Left kidney (tissue), 2 donors: ENCODE results near the gene UBXN2A. TPM values are rescaled to one million over a fixed set of nuclear protein-coding genes. Genes with fewer than 3 reads are reported as not detected.
A peak's percentile ranks its signal among the peaks of the same experiment; 100 is the strongest.
"Not testable (repeated sequence)": the region's sequence is repeated elsewhere in the genome, so short reads cannot be mapped to it uniquely, and the experiment has no call there.

Source experiments
- DNase-seq: peaks from one replicate; pipeline ENCODE4 v3.0.0-alpha.2; 2013
- polyA plus RNA-seq: library from polyadenylated mRNA; unstranded; fragments of 120-200 nt; gene quantifications from one replicate; pipeline ENCODE4 v1.2.1, GENCODE V29; 2013; ENCODE audit not compliant: insufficient read length

UBXN2A gene
- polyA plus RNA-seq, 1 donor, result 22.7 TPM

GRCh38 chr2:24043133-24043532 lies 102.9 kb downstream of the UBXN2A start:
- DNase-seq, result not testable (repeated sequence)

GRCh38 chr2:24045511-24046508 lies 105.5 kb downstream of the UBXN2A start:
- DNase-seq, result no peak

- no peak for DNase-seq
Measured at GRCh38 chr2:24046599-24046929, 106.3 kb downstream of the UBXN2A start.

DNA sequence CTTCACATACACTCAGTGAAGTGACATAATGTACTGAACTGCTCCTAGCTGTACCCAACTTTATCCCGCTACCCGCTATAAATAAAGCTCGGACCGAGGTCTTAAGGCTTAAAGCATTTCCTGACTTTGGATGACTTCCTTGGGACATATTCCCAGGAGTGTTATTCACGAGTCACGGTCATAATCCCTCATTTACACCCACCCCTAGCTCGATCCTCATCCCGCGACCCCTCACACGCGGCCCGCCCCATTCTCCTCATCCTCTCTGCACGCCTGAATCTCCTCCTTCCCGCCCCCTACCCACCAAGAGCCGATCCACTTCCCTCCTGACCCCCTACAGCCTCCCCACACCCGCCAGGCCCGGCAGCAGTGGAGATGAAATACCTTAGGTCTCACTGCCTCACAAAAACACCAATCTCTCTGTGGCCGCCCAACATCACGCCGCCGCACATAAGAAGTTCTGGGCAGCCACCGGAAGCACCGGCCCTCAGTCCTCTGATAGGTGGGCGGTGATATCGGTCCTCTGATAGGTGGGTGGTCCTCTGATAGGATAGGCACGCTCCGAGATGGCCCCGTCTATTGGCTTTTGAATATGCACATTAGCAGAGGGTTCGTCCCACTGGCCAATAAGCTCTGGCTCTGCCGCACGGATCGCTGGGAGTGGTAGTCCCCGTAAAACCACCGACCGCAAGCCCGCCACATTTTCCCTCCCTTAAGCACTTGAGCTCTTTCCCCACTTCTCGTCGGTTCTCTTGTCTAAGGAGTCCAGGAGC lies 106.9 kb downstream of the UBXN2A start, which contains the start of gene WDCP:
WDCP (minus strand) TSS at position 462 of the 773 bp plus-strand sequence. CDS start 7,897 bp downstream, outside the sequence.
- peak; percentile 97 for DNase-seq

GRCh38 chr2:24047703-24048033 lies 107.4 kb downstream of the UBXN2A start:
- DNase-seq, result no peak

- DNase-seq, result no peak
Measured at GRCh38 chr2:24048769-24049484, 108.7 kb downstream of the UBXN2A start.

GRCh38 chr2:24049485-24050021 lies 109.3 kb downstream of the UBXN2A start, which contains the start of gene FKBP1B:
Gene FKBP1B (plus strand): TSS chr2:24049741. CDS start chr2:24049850, 109 bp downstream.
- peak; percentile 49 for DNase-seq

DNA sequence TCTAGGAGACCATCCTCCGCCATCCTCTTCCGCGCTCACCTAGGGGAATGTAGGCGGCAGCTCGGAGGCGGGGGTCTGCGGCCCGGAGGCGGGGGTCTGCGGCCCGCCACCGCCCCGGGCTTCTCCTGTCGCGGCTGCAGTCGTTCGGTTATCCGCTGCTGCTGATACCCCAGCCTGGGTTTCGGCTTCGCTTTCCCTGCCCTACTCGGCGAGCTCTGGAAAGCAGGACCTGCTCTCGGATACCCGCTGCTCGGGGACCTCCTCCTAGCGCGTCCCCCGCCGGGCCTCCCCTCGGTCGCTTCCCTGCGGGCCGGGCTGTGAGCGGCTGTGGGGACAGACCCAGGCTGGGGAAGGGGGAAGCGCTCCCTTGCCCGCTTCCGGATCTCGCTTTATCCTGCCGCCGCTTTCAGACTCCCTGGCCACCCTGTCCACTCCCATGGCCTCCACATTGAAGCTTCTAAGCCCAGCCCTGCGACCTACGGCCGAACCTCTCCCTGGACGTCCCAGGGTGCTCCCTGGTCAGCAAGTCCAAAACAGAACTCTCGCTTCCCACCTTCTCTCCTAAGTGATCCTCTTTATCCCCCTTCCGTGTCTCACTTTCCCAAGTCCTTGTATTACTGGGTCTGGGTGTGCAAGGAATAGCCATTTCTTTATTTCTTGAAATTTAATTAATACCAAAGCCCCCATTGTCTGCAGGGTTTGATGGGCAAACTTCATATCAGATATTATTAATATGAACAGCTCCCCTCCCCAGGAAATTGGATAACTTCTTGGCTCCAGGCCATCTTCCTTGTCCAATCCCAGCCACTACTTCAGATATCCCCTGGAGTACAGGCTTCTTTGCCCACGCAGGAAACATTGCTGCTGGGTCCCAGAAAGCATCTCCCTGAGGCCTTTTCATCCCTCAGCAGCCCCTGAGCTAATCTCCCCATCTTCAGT lies 110.0 kb downstream of the UBXN2A start:
- peak; percentile 18 for DNase-seq

GRCh38 chr2:24051833-24052232 lies 111.6 kb downstream of the UBXN2A start:
- no peak for DNase-seq

- no peak for DNase-seq
Measured at GRCh38 chr2:24052951-24053350, 112.7 kb downstream of the UBXN2A start.

Other genes with a start within 250 kb of the UBXN2A start
- 23.8 TPM for gene ATAD2B, start 13.3 kb upstream of the UBXN2A start, polyA plus RNA-seq
- gene MFSD2B, start 69.6 kb downstream of the UBXN2A start, polyA plus RNA-seq, result 2.4 TPM
- gene WDCP, start 106.9 kb downstream of the UBXN2A start, polyA plus RNA-seq, result 15.9 TPM
- 10.0 TPM for gene FKBP1B, start 109.3 kb downstream of the UBXN2A start, polyA plus RNA-seq
- 145 TPM for gene SF3B6, start 135.9 kb downstream of the UBXN2A start, polyA plus RNA-seq
- 44.5 TPM for gene TP53I3, start 144.4 kb downstream of the UBXN2A start, polyA plus RNA-seq
- 2.2 TPM for gene PFN4, start 182.9 kb downstream of the UBXN2A start, polyA plus RNA-seq
- gene FAM228B, start 183.0 kb downstream of the UBXN2A start, polyA plus RNA-seq, result 29.7 TPM
- 1.3 TPM for gene FAM228A, start 234.6 kb downstream of the UBXN2A start, polyA plus RNA-seq